Measurements from ENCODE around the gene GPBP1L1.

The GPBP1L1 gene

GRCh38 chr1:45623972-45624371 lies 62.4 kb downstream of the GPBP1L1 start, which contains the start of gene CCDC17:
Gene CCDC17, minus strand, starts transcription at chr1:45624054. Its CDS starts 145 bp downstream, at chr1:45623909.
- ChIA-PET POLR2A (interaction anchor here (0.8 kb wide), 1 partner anchor 41 kb away, joined by 3 read pairs; no protein-coding TSS in a partner anchor), CTCF (interaction anchor here (1.3 to 2.1 kb wide), 2 partner anchors 11 to 112 kb away, joined by 3 to 8 read pairs; no protein-coding TSS in a partner anchor)
- no peak for DNase-seq (ENCODE audit: extremely low spot score)
- no peak for TF ChIP-seq CTCF (IDR thresholded peaks at IDR 0.05; ENCODE audit: control extremely low read depth, extremely low read depth, low read depth, missing control alignments)

GRCh38 chr1:45622524-45623394 lies 63.6 kb downstream of the GPBP1L1 start:
- POLR2A ChIA-PET, result interaction anchor here (0.6 kb wide), 1 partner anchor 15 kb away, joined by 6 read pairs; no protein-coding TSS in a partner anchor
- DNase-seq (ENCODE audit: extremely low spot score), result no peak
- CTCF ChIA-PET, result interaction anchor here (2.1 kb wide), 1 partner anchor 10 kb away, joined by 8 read pairs; no protein-coding TSS in a partner anchor
- TF ChIP-seq CTCF (IDR thresholded peaks at IDR 0.05; ENCODE audit: control extremely low read depth, extremely low read depth, low read depth, missing control alignments), result no peak

DNA sequence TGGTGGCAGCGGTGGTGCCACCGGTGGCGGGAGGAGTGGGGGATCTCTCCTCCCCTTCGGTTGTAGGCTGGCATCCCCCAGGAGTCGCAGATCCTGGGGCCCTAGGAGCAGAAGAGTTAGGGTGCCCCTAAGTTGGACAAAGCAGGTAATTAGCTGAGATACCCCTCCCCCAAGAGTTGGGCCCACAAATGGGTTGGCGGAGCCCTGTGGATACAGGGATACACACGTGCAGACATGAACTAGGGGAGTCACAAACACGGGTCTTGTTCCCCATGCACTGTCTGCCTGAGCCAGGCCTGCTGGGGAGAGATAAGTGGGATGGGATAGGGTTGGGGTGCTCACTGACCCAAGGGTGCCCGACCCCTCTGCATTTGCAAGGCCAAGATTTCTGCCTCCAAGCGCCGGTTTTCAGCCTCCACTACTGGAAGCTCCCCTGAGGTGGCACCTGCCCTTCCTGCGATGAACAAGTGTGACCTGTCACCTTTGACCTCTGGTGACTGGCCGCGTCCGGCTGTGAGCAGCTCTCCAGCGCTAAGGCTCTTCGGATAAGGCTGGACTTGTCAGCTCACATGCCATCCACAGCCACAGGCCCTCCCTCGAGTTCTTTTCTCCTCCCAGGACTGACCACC lies 64.3 kb downstream of the GPBP1L1 start:
- peak; percentile 20 for DNase-seq (ENCODE audit: extremely low spot score)
- CTCF ChIA-PET, result interaction anchor here (1.6 to 2.1 kb wide), 2 partner anchors 9 to 24 kb away, joined by 3 to 8 read pairs; no protein-coding TSS in a partner anchor
- no peak for TF ChIP-seq CTCF (IDR thresholded peaks at IDR 0.05; ENCODE audit: control extremely low read depth, extremely low read depth, low read depth, missing control alignments)
- POLR2A ChIA-PET, result no interaction called here

GRCh38 chr1:45621501-45621836 lies 64.9 kb downstream of the GPBP1L1 start:
- POLR2A ChIA-PET, result no interaction called here
- CTCF ChIA-PET, result interaction anchor here (1.6 kb wide), 1 partner anchor 24 kb away, joined by 3 read pairs; no protein-coding TSS in a partner anchor
- peak; percentile 27 for DNase-seq (ENCODE audit: extremely low spot score)
- no peak for TF ChIP-seq CTCF (IDR thresholded peaks at IDR 0.05; ENCODE audit: control extremely low read depth, extremely low read depth, low read depth, missing control alignments)

- DNase-seq (ENCODE audit: extremely low spot score), result no peak
- CTCF ChIA-PET, result interaction anchor here (1.6 kb wide), 1 partner anchor 25 kb away, joined by 3 read pairs; no protein-coding TSS in a partner anchor
- POLR2A ChIA-PET, result no interaction called here
- TF ChIP-seq CTCF (IDR thresholded peaks at IDR 0.05; ENCODE audit: control extremely low read depth, extremely low read depth, low read depth, missing control alignments), result no peak
Observed at GRCh38 chr1:45620588-45621500, 65.5 kb downstream of the GPBP1L1 start.
